ENCODE measurements around the gene TSPYL1. TPM values are rescaled to one million over a fixed set of nuclear protein-coding genes. Genes with fewer than 3 reads are reported as not detected.
"Not testable (repeated sequence)": the region's sequence is repeated elsewhere in the genome, so short reads cannot be mapped to it uniquely, and the experiment has no call there.

The TSPYL1 gene
- total RNA-seq, 1 experiment from 2014 or later, result 61.4 TPM

GRCh38 chr6:116307001-116307400 lies 27.3 kb upstream of the TSPYL1 start:
- Histone ChIP-seq H3K9me3 (no peaks in the 10 kb centered on the region), H3K27me3 (no peaks in the 10 kb centered on the region), H3K4me3 (no peak overlapping the region), H3K36me3 (no peaks in the 10 kb centered on the region)
- no peak for DNase-seq

GRCh38 chr6:116304538-116305097 lies 24.9 kb upstream of the TSPYL1 start:
- Histone ChIP-seq H3K27me3 (no peaks in the 10 kb centered on the region), H3K9me3 (no peaks in the 10 kb centered on the region), H3K36me3 (no peaks in the 10 kb centered on the region), H3K4me3 (no peak overlapping the region)
- no peak for DNase-seq

DNA sequence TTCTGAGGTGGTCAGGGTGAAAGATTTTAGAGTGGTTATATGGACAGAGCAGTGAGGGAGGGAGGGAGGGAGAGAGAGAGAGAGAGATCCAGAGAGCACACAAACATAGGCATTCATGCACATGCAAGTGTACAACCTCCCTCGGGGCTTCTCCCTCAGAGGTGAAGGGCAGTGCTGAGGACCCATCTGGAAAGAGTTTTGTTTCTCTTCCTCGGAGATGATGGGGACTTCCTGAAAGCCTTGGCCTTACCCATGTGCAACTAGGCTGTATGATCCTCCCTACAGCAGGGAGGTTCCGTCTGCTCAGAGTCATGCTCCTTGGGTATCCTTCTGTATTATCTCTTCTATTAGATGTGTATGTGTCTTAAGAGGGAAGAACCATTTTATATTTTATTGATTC lies 21.4 kb upstream of the TSPYL1 start:
- Histone ChIP-seq H3K9me3 (no peaks in the 10 kb centered on the region), H3K4me3 (no peak overlapping the region), H3K27me3 (no peaks in the 10 kb centered on the region), H3K36me3 (no peaks in the 10 kb centered on the region)
- DNase-seq, result no peak

GRCh38 chr6:116300566-116300965 lies 20.8 kb upstream of the TSPYL1 start:
- DNase-seq, result no peak
- no peaks in the 10 kb centered on the region for H3K27me3 ChIP-seq
- H3K4me3 ChIP-seq, result no peak overlapping the region
- H3K36me3 ChIP-seq, result no peaks in the 10 kb centered on the region
- H3K9me3 ChIP-seq, result no peaks in the 10 kb centered on the region

- Histone ChIP-seq H3K27me3 (0 out of 2 replicates have a peak, but pooled peaks cover 2% of the 10 kb centered on the region), H3K9me3 (no peaks in the 10 kb centered on the region), H3K36me3 (no peaks in the 10 kb centered on the region), H3K4me3 (no peak overlapping the region)
- DNase-seq, result no peak
Measured at GRCh38 chr6:116298973-116299372, 19.2 kb upstream of the TSPYL1 start.

GRCh38 chr6:116298273-116298672 lies 18.5 kb upstream of the TSPYL1 start:
- no peak for DNase-seq
- no peaks in the 10 kb centered on the region for H3K36me3 ChIP-seq
- H3K9me3 ChIP-seq, result no peaks in the 10 kb centered on the region
- no peak overlapping the region for H3K4me3 ChIP-seq
- H3K27me3 ChIP-seq, result 0 out of 2 replicates have a peak, but pooled peaks cover 2% of the 10 kb centered on the region

DNA sequence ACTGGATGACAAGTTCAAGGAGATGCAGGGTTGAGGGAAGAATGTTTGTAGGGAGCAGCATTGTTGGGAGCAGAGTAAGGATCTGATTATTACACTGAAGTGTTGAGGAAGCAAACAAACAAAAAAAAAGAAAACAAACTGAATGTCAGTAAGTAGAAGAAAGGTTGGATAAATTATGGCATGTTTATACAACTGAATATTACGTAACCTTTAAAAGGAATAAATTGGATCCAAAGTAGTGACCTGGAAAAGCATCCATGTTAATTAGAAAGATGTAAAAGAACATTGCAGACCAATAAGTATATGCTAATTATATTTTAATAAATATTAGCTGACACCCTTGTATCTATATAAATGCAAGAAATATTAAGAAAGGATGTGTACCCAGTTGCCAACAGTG lies 12.8 kb upstream of the TSPYL1 start:
- Histone ChIP-seq H3K4me3 (no peak overlapping the region), H3K9me3 (no peaks in the 10 kb centered on the region), H3K36me3 (no peaks in the 10 kb centered on the region), H3K27me3 (peaks cover 2% of the 10 kb centered on the region; the same call in 1 of the 2 replicates)
- no peak for DNase-seq

- DNase-seq, result no peak
- Histone ChIP-seq H3K36me3 (no peaks in the 10 kb centered on the region), H3K4me3 (no peak overlapping the region), H3K9me3 (no peaks in the 10 kb centered on the region), H3K27me3 (peaks cover 2% of the 10 kb centered on the region; the same call in 1 of the 2 replicates)
Measured at GRCh38 chr6:116291701-116292396, 12.1 kb upstream of the TSPYL1 start.

DNA sequence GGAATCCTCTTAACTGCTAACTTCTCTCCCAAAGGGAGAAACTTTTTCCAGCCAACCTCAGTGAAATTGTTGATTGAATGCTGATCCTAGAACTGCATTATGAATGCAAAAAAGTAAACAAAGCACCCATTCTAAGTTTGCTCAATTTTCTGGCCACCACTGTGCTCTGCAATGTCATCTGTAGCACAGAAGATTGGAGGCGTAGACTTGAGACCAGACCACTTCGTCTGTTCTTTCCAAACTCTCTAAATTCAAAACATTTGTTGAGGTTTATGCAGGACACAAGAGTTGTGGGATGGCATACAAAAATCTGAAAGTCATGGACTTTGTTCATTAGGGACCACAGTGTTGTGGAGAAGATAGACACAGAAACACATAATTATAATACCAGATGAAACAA lies 11.1 kb upstream of the TSPYL1 start:
- no peak for DNase-seq
- H3K4me3 ChIP-seq, result no peak overlapping the region
- H3K27me3 ChIP-seq, result peaks cover 2% of the 10 kb centered on the region; the same call in 1 of the 2 replicates
- no peaks in the 10 kb centered on the region for H3K36me3 ChIP-seq
- H3K9me3 ChIP-seq, result no peaks in the 10 kb centered on the region

GRCh38 chr6:116289876-116290275 lies 10.1 kb upstream of the TSPYL1 start:
- H3K4me3 ChIP-seq, result no peak overlapping the region
- no peaks in the 10 kb centered on the region for H3K9me3 ChIP-seq
- peaks cover 2% of the 10 kb centered on the region; the same call in 1 of the 2 replicates for H3K27me3 ChIP-seq
- H3K36me3 ChIP-seq, result no peaks in the 10 kb centered on the region
- no peak for DNase-seq

GRCh38 chr6:116287689-116288282 lies 8.1 kb upstream of the TSPYL1 start:
- DNase-seq, result no peak
- no peaks in the 10 kb centered on the region for H3K9me3 ChIP-seq
- H3K4me3 ChIP-seq, result no peak overlapping the region
- no peaks in the 10 kb centered on the region; the same call in 1 of the 2 replicates for H3K27me3 ChIP-seq
- H3K36me3 ChIP-seq, result no peaks in the 10 kb centered on the region

- DNase-seq, result no peak
- H3K36me3 ChIP-seq, result no peaks in the 10 kb centered on the region
- H3K27me3 ChIP-seq, result no peaks in the 10 kb centered on the region; the same call in 1 of the 2 replicates
- H3K4me3 ChIP-seq, result no peak overlapping the region
- H3K9me3 ChIP-seq, result no peaks in the 10 kb centered on the region
Measured at GRCh38 chr6:116286773-116287358, 7.1 kb upstream of the TSPYL1 start.

- not testable (repeated sequence) for H3K4me3 ChIP-seq, H3K36me3 ChIP-seq, H3K9me3 ChIP-seq, DNase-seq, H3K27me3 ChIP-seq
Measured at GRCh38 chr6:116284984-116285383, 5.3 kb upstream of the TSPYL1 start.

- DNase-seq, result no peak
- Histone ChIP-seq H3K27me3 (no peaks in the 10 kb centered on the region), H3K4me3 (no peak overlapping the region), H3K9me3 (no peaks in the 10 kb centered on the region), H3K36me3 (peaks cover 8% of the 10 kb centered on the region)
Measured at GRCh38 chr6:116283191-116283590, 3.5 kb upstream of the TSPYL1 start.

- Histone ChIP-seq H3K27me3 (no peaks in the 10 kb centered on the region), H3K4me3 (no peak overlapping the region), H3K36me3 (peaks cover 11% of the 10 kb centered on the region), H3K9me3 (no peaks in the 10 kb centered on the region)
- no peak for DNase-seq
Measured at GRCh38 chr6:116282698-116283097, 3.0 kb upstream of the TSPYL1 start.

DNA sequence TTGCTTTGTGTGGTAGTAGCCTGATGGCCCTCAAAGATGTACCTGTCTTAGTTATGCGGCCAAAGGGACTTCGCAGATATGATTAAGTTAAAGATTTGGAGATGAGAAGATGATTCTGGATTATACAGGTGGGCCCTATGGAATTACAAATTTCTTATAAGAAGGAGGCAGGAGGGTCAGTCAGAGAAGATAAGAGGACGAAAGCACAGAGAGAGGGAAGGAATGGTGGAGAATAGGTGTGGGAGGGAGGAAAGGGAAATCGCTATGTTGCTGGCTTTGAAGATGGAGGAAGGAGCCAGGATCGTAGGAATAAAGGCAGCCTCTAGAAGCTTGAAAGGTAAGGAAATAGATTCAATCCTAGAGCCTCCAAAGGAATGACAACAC lies 1.2 kb upstream of the TSPYL1 start:
- Histone ChIP-seq H3K36me3 (peaks cover 23% of the 10 kb centered on the region), H3K9me3 (no peaks in the 10 kb centered on the region), H3K4me3 (no peak overlapping the region), H3K27me3 (no peaks in the 10 kb centered on the region)
- DNase-seq, result no peak

DNA sequence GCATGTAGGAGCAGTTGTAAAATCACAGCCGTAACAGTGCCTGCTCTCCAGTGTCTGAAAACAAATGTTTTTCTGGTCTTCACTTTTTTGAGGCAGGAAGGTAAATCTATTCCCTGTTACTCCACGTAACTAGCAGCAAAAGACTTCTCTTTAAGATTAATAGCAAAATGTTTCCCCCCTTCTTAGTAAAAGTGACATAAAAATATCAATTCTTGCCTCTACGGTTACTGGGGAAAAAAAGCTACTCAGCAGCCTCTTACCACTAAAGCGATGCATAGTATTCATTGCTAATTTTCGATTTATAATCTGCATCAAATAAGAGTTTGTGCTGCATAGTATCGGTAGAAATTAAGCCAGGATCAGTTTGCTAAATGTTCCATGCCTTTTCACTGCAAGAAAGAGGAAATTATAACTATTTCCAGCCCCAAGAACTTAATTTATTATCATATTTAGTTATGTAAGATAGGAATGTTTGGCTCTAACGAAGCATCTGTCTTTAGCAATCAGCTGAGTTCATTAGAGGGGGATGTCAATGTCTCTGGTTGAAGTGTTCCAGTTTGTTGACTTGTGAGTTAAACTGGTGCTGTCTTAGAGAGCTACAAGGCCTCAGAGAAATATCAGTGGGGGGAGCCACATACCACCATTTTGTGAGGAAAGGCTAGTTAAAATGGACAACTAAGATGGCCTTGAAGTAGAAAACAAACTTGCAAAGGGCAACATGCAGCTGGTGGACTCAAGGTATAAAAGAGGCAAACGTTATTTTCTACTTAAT lies 617 bp upstream of the TSPYL1 start:
- H3K27me3 ChIP-seq, result no peaks in the 10 kb centered on the region
- no peaks in the 10 kb centered on the region for H3K9me3 ChIP-seq
- H3K36me3 ChIP-seq, result peaks cover 26% of the 10 kb centered on the region
- no peak for DNase-seq
- peak overlapping the region; percentile 91 for H3K4me3 ChIP-seq
